Chondrocyte (in vitro differentiated cells): ENCODE data around the gene ATP6AP2. TPM values are rescaled to one million over a fixed set of nuclear protein-coding genes. Genes with fewer than 3 reads are reported as not detected.

Experiments used
- DNase-seq: peaks from one replicate; pipeline ENCODE4 v3.0.0; 2021; ENCODE audit warnings: mixed read lengths, low spot score
- H3K27ac Mint-ChIP-seq: one replicate; pipeline ENCODE4 v1.8.0; 2021; ENCODE audit warnings: mild to moderate bottlenecking, moderate library complexity, mixed read lengths; ENCODE audit not compliant: unreplicated experiment
- H3K27me3 Mint-ChIP-seq: 2 replicates; pipeline ENCODE4 v1.8.0; 2021; ENCODE audit warnings: low read depth, mixed read lengths
- H3K36me3 Mint-ChIP-seq: 2 replicates; pipeline ENCODE4 v1.8.0; 2021; ENCODE audit warnings: low read depth, mixed read lengths
- H3K4me1 Mint-ChIP-seq: 2 replicates; pipeline ENCODE4 v1.8.0; 2021; ENCODE audit warnings: low read depth, mild to moderate bottlenecking, mixed read lengths
- H3K4me3 Mint-ChIP-seq: one replicate; pipeline ENCODE4 v1.8.0; 2021; ENCODE audit warnings: mild to moderate bottlenecking, moderate library complexity, mixed read lengths; ENCODE audit not compliant: unreplicated experiment
- H3K9me3 Mint-ChIP-seq: 2 replicates; pipeline ENCODE4 v1.8.0; 2021; ENCODE audit warnings: low read depth, mixed read lengths
- CTCF ChIP-seq: fragments of 200-600 bp; sonication (generic); IDR thresholded peaks from 2 replicates; pipeline ENCODE4 v1.5.0; 2021; ENCODE audit warnings: antibody characterized with exemption, mild to moderate bottlenecking, moderate library complexity
- total RNA-seq: library from RNA; stranded (reverse); gene quantifications from 3 replicates; pipeline ENCODE4 v1.2.1, GENCODE V29; 2021

Gene ATP6AP2
- total RNA-seq, 1 donor from 2014 or later = 163 TPM

- Mint-ChIP-seq H3K27me3 (no peaks in the 10 kb centered on the region), H3K27ac (peak overlapping the region; percentile 89), H3K4me3 (peak overlapping the region; percentile 63), H3K36me3 (peaks cover 2% of the 10 kb centered on the region), H3K4me1 (peaks cover 30% of the 10 kb centered on the region), H3K9me3 (peaks cover 2% of the 10 kb centered on the region)
- no peak for TF ChIP-seq CTCF
- DNase-seq = no peak
Observed at GRCh38 chrX:40644821-40645358, 64.1 kb downstream of the ATP6AP2 start.

- peak; percentile 14 for TF ChIP-seq CTCF
- no peaks in the 10 kb centered on the region for H3K27me3 Mint-ChIP-seq
- no peak for DNase-seq
Observed at GRCh38 chrX:40646489-40647306, 65.9 kb downstream of the ATP6AP2 start.

GRCh38 chrX:40647307-40648197, 66.8 kb downstream of the ATP6AP2 start, which contains the start of gene CXorf38:
TSS of gene CXorf38 (minus strand) at chrX:40647561. CDS start at chrX:40647520, 41 bp downstream.
- peak within 1 kb of the TSS; percentile 85 for H3K4me3 Mint-ChIP-seq
- peaks cover 2% of the 10 kb centered on the region for H3K36me3 Mint-ChIP-seq
- H3K27ac Mint-ChIP-seq = peak within 1 kb of the TSS; percentile 94
- peaks cover 24% of the 10 kb centered on the region for H3K4me1 Mint-ChIP-seq
- peak; percentile 39 for TF ChIP-seq CTCF
- no peaks in the 10 kb centered on the region for H3K27me3 Mint-ChIP-seq
- H3K9me3 Mint-ChIP-seq = peaks cover 2% of the 10 kb centered on the region
- DNase-seq = peak; percentile 93

More at GRCh38 chrX:40646489-40647306, 65.9 kb downstream of the ATP6AP2 start:
- peaks cover 2% of the 10 kb centered on the region for H3K9me3 Mint-ChIP-seq
- H3K27ac Mint-ChIP-seq = peak overlapping the region; percentile 91
- H3K4me1 Mint-ChIP-seq = peaks cover 30% of the 10 kb centered on the region
- H3K36me3 Mint-ChIP-seq = peaks cover 4% of the 10 kb centered on the region
- peak overlapping the region; percentile 85 for H3K4me3 Mint-ChIP-seq

- no peak for DNase-seq
Observed at GRCh38 chrX:40651620-40652223, 71.0 kb downstream of the ATP6AP2 start.

More at GRCh38 chrX:40651620-40652223, 71.0 kb downstream of the ATP6AP2 start:
- H3K9me3 Mint-ChIP-seq = no peaks in the 10 kb centered on the region
- H3K4me3 Mint-ChIP-seq = no peak overlapping the region
- peaks cover 5% of the 10 kb centered on the region for H3K36me3 Mint-ChIP-seq
- no peak overlapping the region for H3K27ac Mint-ChIP-seq
- H3K4me1 Mint-ChIP-seq = peaks cover 3% of the 10 kb centered on the region
- no peaks in the 10 kb centered on the region for H3K27me3 Mint-ChIP-seq
- peak; percentile 96 for TF ChIP-seq CTCF
